Ectodermal cell (in vitro differentiated cells): ENCODE results near the gene ADGRD2.
A peak's percentile ranks its signal among the peaks of the same experiment; 100 is the strongest.

Source experiments
- H3K27ac ChIP-seq: 2 replicates; pipeline ENCODE4 v1.7.0; 2013; ENCODE audit warnings: mild to moderate bottlenecking, low read depth, low read length; ENCODE audit not compliant: insufficient read depth, poor library complexity, severe bottlenecking
- H3K27me3 ChIP-seq: 2 replicates; pipeline ENCODE4 v1.7.0; 2013; ENCODE audit warnings: mild to moderate bottlenecking, low read length; ENCODE audit not compliant: insufficient read depth, control insufficient read depth, poor library complexity, severe bottlenecking
- H3K36me3 ChIP-seq: one replicate; pipeline ENCODE4 v1.7.0; 2013; ENCODE audit warnings: low read length; ENCODE audit not compliant: control insufficient read depth, insufficient read depth
- H3K4me1 ChIP-seq: one replicate; pipeline ENCODE4 v1.7.0; 2013; ENCODE audit warnings: low read length; ENCODE audit not compliant: control insufficient read depth, insufficient read depth
- H3K4me3 ChIP-seq: 2 replicates; pipeline ENCODE4 v1.7.0; 2013; ENCODE audit warnings: low read depth, low read length, control low read depth; ENCODE audit not compliant: insufficient read depth
- H3K9me3 ChIP-seq: 2 replicates; pipeline ENCODE4 v1.7.0; 2013; ENCODE audit warnings: mild to moderate bottlenecking, low read length, moderate library complexity; ENCODE audit not compliant: control insufficient read depth
- WGBS, 2 experiments: methylation state at CpG; one replicate each; pipeline ENCODE4 v1.1.7; 2013; ENCODE audit warnings: missing lambda C conversion rate in 2 of 2; 5-methylcytosine and 5-hydroxymethylcytosine counted together

The ADGRD2 gene

DNA sequence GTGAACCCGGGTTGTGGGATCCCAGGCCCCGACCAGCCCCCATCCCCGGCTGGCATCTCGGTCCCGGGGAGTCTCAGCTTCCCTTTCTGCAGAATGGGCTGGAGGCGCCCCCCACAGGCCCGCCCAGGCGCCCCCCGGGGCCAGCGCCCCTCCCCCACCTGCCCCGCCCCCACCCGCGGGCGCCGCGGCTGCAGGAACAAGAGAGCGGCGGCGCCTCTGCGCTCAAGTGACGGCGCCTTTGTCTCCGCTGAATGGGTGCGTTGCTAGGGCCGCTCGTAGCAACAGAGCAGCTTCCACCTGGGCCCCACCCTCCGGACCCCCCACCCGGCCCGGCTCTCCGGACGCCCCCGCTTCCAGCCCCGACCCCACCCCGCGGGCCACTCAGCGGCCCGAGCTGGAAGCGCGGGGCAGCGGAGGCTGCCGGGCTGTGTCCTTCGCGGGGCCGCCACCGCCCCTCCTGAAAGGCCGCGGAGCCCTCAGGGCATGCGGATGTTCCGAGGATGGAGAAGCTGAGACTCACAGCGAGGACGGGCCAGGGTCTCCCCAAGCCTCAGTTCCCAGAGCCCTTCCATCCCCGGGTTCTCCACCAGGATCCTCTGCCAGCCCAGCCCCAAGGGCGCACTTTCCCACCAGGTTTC, 27.5 kb downstream of the ADGRD2 start:
- Histone ChIP-seq H3K4me3 (peak overlapping the region; percentile 14), H3K4me1 (peaks cover 34% of the 10 kb centered on the region), H3K27me3 (peaks cover 12% of the 10 kb centered on the region), H3K36me3 (no peaks in the 10 kb centered on the region), H3K9me3 (no peaks in the 10 kb centered on the region), H3K27ac (no peak overlapping the region)
- 2% methylated on average over 53 of the region's 53 CpGs for WGBS, 2 experiments

GRCh38 chr9:124478354-124478753, 28.1 kb downstream of the ADGRD2 start:
- H3K27me3 ChIP-seq, result peaks cover 12% of the 10 kb centered on the region
- peaks cover 31% of the 10 kb centered on the region for H3K4me1 ChIP-seq
- no peak overlapping the region for H3K27ac ChIP-seq
- no peaks in the 10 kb centered on the region for H3K36me3 ChIP-seq
- H3K4me3 ChIP-seq, result no peak overlapping the region
- no peaks in the 10 kb centered on the region for H3K9me3 ChIP-seq
- 37 to 43% methylated on average over 12 of the region's 12 CpGs for WGBS, 2 experiments

- no peak overlapping the region for H3K27ac ChIP-seq
- H3K36me3 ChIP-seq, result no peaks in the 10 kb centered on the region
- H3K9me3 ChIP-seq, result no peaks in the 10 kb centered on the region
- 89 to 93% methylated on average over 16 of the region's 16 CpGs for WGBS, 2 experiments
- peaks cover 28% of the 10 kb centered on the region for H3K4me1 ChIP-seq
- no peak overlapping the region for H3K4me3 ChIP-seq
- peaks cover 12% of the 10 kb centered on the region for H3K27me3 ChIP-seq
Measured at GRCh38 chr9:124479371-124479770, 29.1 kb downstream of the ADGRD2 start.

GRCh38 chr9:124479947-124480620, 29.8 kb downstream of the ADGRD2 start:
- Histone ChIP-seq H3K9me3 (no peaks in the 10 kb centered on the region), H3K27ac (no peak overlapping the region), H3K36me3 (no peaks in the 10 kb centered on the region), H3K27me3 (peaks cover 12% of the 10 kb centered on the region), H3K4me3 (no peak overlapping the region), H3K4me1 (peaks cover 28% of the 10 kb centered on the region)
- 70% methylated on average over 6 of the region's 6 CpGs for whole genome bisulfite sequencing, 2 experiments

DNA sequence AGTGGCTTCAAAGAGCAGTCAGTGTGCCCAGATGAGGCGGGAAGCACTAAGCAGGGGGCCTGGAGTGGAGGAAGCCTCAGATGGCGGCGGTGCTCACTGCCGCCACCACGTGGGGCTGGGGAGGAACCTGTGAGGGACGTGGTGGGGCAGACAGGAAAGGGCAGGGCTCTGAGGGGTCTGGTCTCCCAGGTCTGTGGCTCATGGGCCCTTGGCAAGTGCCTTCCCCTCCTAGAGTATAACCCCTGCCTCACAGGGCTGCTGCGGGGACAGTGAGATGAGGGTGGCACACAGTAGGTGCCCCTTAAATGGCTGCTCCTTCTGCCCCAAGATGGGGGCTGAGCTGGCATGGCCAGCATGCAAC, 30.4 kb downstream of the ADGRD2 start:
- no peak overlapping the region for H3K27ac ChIP-seq
- WGBS, 2 experiments, result 16 to 21% methylated on average over 7 of the region's 7 CpGs
- H3K27me3 ChIP-seq, result peaks cover 12% of the 10 kb centered on the region
- no peaks in the 10 kb centered on the region for H3K36me3 ChIP-seq
- no peaks in the 10 kb centered on the region for H3K9me3 ChIP-seq
- H3K4me1 ChIP-seq, result peaks cover 29% of the 10 kb centered on the region
- H3K4me3 ChIP-seq, result no peak overlapping the region

- H3K4me3 ChIP-seq, result no peak overlapping the region
- H3K27me3 ChIP-seq, result peaks cover 12% of the 10 kb centered on the region
- H3K9me3 ChIP-seq, result no peaks in the 10 kb centered on the region
- H3K27ac ChIP-seq, result no peak overlapping the region
- 91 to 92% methylated on average over 17 of the region's 17 CpGs for WGBS, 2 experiments
- no peaks in the 10 kb centered on the region for H3K36me3 ChIP-seq
- H3K4me1 ChIP-seq, result peaks cover 34% of the 10 kb centered on the region
Measured at GRCh38 chr9:124481115-124481514, 30.9 kb downstream of the ADGRD2 start.

DNA sequence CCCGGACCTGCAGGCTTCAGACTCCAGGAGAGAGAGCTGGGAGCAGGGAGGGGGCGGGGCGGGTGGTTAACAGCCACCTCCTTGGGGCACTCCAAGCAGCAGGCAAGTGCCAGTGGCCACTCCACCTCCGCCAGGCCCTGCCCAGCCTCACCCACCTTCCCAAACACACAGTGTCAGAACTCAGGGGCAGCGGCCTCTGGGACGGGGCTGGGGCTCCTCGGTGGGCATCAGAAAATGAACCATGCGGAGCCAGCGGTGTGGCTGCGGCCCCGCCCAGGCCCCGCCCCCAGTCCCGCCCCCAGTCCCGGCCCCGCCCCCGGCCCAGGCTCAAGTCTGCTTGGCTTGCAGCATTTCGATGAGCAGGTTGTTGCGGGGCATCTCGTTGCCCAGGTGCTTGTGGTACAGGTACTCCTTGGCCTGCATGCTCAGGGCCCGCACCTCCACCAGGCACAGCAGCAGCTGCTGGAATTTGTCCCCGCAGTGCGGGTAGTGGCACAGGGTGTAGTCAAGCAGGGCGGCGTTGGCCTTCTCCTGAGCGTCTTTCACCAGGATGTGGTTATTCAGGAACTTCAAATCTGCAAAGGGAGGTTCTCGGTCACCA, 32.3 kb downstream of the ADGRD2 start:
- peaks cover 40% of the 10 kb centered on the region for H3K4me1 ChIP-seq
- no peak overlapping the region for H3K27ac ChIP-seq
- H3K36me3 ChIP-seq, result no peaks in the 10 kb centered on the region
- H3K9me3 ChIP-seq, result no peaks in the 10 kb centered on the region
- H3K27me3 ChIP-seq, result peaks cover 12% of the 10 kb centered on the region
- no peak overlapping the region for H3K4me3 ChIP-seq
- WGBS, 2 experiments, result 37% methylated on average over 26 of the region's 26 CpGs

- WGBS, 2 experiments, result 95 to 98% methylated on average over 9 of the region's 9 CpGs
- no peaks in the 10 kb centered on the region for H3K36me3 ChIP-seq
- H3K27me3 ChIP-seq, result peaks cover 12% of the 10 kb centered on the region
- no peak overlapping the region for H3K4me3 ChIP-seq
- H3K9me3 ChIP-seq, result no peaks in the 10 kb centered on the region
- H3K4me1 ChIP-seq, result peaks cover 37% of the 10 kb centered on the region
- no peak overlapping the region for H3K27ac ChIP-seq
Measured at GRCh38 chr9:124483481-124483880, 33.2 kb downstream of the ADGRD2 start.

- 42 to 48% methylated on average over 13 of the region's 13 CpGs for WGBS, 2 experiments
- Histone ChIP-seq H3K4me3 (no peak overlapping the region), H3K27me3 (no peaks in the 10 kb centered on the region), H3K27ac (no peak overlapping the region), H3K36me3 (no peaks in the 10 kb centered on the region), H3K4me1 (peaks cover 37% of the 10 kb centered on the region), H3K9me3 (no peaks in the 10 kb centered on the region)
Measured at GRCh38 chr9:124485201-124485600, 35.0 kb downstream of the ADGRD2 start.

DNA sequence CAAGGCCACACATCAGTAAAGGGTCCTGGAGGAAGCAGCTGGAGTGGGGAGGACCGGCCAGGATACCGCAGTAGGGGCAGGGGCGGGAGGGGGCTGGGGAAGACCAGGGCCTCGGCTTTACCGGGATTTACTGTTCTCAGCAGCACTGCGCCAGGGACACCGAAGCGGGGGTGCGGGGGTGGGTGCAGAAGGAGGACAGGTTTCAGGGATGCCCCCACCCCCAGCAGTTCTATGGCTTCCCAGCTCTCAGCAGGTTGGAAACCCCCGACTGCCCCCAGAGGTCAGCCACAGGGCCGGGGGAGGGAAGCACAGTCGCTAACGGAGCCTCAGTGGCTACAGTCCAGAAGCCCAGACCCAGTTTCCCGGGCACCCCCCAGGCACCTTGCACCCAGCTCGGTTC, 35.7 kb downstream of the ADGRD2 start:
- Histone ChIP-seq H3K27me3 (no peaks in the 10 kb centered on the region), H3K36me3 (no peaks in the 10 kb centered on the region), H3K9me3 (no peaks in the 10 kb centered on the region), H3K4me1 (peaks cover 37% of the 10 kb centered on the region), H3K4me3 (no peak overlapping the region), H3K27ac (no peak overlapping the region)
- WGBS, 2 experiments, result 74 to 75% methylated on average over 15 of the region's 15 CpGs
